ENCODE data around the gene HSBP1L1. TPM values are rescaled to one million over a fixed set of nuclear protein-coding genes. Genes with fewer than 3 reads are reported as not detected.
A peak's percentile ranks its signal among the peaks of the same experiment; 100 is the strongest.

The HSBP1L1 gene
- total and polyA plus RNA-seq, 8 donors: 4.1 to 62.3 (median 34.0) TPM

DNA sequence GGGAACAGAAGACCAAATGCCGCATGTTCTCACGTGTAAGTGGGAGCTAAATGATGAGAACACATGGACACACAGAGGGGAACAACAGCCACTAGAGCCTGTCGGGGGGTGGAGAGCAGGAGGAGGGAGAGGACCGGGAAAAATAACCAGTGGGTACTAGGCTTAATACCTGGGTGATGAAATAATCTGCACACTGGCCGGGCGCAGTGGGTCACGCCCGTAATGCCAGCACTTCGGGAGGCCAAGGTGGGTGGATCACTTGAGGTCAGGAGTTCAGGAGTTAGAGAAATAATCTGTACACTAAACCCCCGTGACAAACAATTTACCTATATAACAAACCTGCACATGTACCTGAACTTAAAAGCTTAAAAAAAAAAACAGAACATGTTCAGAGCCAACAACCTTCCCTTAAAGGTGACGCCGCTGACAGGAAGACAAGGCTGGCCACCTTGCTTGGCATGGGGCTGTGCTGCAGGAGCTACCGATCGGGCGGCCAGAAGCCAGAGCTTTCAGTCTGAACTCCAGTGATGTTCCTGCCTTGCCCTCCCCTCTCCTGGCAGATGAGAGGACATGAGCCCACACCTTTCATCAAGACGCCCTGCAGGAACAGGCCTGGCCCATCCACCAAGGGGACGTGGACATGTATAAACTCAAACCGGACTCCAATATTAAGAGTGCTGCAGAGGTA, 24.2 kb upstream of the HSBP1L1 start:
- TF ChIP-seq, protein P1, sequence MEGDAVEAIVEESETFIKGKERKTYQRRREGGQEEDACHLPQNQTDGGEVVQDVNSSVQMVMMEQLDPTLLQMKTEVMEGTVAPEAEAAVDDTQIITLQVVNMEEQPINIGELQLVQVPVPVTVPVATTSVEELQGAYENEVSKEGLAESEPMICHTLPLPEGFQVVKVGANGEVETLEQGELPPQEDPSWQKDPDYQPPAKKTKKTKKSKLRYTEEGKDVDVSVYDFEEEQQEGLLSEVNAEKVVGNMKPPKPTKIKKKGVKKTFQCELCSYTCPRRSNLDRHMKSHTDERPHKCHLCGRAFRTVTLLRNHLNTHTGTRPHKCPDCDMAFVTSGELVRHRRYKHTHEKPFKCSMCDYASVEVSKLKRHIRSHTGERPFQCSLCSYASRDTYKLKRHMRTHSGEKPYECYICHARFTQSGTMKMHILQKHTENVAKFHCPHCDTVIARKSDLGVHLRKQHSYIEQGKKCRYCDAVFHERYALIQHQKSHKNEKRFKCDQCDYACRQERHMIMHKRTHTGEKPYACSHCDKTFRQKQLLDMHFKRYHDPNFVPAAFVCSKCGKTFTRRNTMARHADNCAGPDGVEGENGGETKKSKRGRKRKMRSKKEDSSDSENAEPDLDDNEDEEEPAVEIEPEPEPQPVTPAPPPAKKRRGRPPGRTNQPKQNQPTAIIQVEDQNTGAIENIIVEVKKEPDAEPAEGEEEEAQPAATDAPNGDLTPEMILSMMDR (IDR thresholded peaks at IDR 0.05): no peak
- TF ChIP-seq EP300 (IDR thresholded peaks at IDR 0.05): no peak
- no peak for TF ChIP-seq POLR2A (IDR thresholded peaks at IDR 0.05)
- no peak for TF ChIP-seq POLR2AphosphoS5 (IDR thresholded peaks at IDR 0.05)
- Histone ChIP-seq H3K4me1 (peaks cover 25 to 46% (median 42%) of the 10 kb centered on the region in 4 donors), H3K36me3 (peaks cover 19 to 82% (median 73%) of the 10 kb centered on the region in 4 donors), H3K9me3 (peaks cover 0 to 9% (median 4%) of the 10 kb centered on the region in 4 donors), H3K27ac (no peak overlapping the region), H3K4me3 (no peak overlapping the region), H3K27me3 (no peaks in the 10 kb centered on the region)
- peak in 1 of 2 donors; percentile 8 for DNase-seq
- 85 to 93% (median 93%) methylated on average over 18 of the region's 18 CpGs for WGBS, 5 donors
- intact Hi-C loops (cut with DNase I; ENCODE audit: low total_unique reads): loop anchor here (10.0 kb wide), 1 partner anchor 95 kb away; the partner anchor contains the start of gene RBFA

DNA sequence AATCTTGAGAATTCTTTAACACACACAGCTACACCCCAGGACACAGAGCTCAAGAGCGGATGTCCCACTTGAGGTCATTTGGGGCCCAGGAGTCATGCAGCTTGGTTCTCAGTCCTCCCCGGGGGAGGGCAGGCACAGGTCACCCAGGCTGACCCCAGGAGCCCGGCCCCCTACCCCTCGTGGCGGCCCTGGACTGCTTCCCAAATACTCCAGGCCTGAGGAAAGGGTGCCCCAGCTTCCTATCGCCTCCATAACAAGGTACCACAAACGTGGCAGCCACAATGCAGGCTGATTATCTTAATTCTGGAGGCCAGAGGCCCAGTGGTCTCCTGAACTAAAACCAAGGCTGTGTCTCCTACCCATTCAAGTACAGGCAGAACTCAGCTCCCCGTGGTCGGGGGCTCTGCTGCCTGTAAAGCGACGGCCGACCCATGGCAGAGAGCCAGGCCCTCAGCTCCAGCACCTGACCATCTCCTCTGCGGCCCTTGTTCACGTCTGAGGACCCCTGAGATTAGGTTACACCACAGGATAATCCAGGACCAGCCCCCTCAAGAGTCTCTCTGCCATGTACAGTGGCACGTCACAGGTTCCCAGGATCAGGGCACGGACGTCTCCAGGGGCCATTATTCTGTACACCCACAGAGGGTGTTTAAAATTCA, 23.5 kb upstream of the HSBP1L1 start:
- Histone ChIP-seq H3K36me3 (peaks cover 14 to 75% (median 66%) of the 10 kb centered on the region in 4 donors), H3K9me3 (peaks cover 0 to 2% (median under 1%) of the 10 kb centered on the region in 4 donors), H3K27ac (no peak overlapping the region), H3K4me1 (peaks cover 25 to 50% (median 45%) of the 10 kb centered on the region in 4 donors), H3K27me3 (no peaks in the 10 kb centered on the region), H3K4me3 (no peak overlapping the region)
- peak in 1 of 2 donors; percentile 23 for DNase-seq
- intact Hi-C loops (cut with DNase I; ENCODE audit: low total_unique reads): loop anchor here (10.0 kb wide), 1 partner anchor 94 kb away; the partner anchor contains the start of gene RBFA
- 85 to 93% (median 91%) methylated on average over 12 to 17 of the region's 17 CpGs for WGBS, 5 donors
- no peak for TF ChIP-seq EP300 (IDR thresholded peaks at IDR 0.05)
- no peak for TF ChIP-seq POLR2A (IDR thresholded peaks at IDR 0.05)
- TF ChIP-seq, protein P1 (IDR thresholded peaks at IDR 0.05): no peak
- no peak for TF ChIP-seq POLR2AphosphoS5 (IDR thresholded peaks at IDR 0.05)

DNA sequence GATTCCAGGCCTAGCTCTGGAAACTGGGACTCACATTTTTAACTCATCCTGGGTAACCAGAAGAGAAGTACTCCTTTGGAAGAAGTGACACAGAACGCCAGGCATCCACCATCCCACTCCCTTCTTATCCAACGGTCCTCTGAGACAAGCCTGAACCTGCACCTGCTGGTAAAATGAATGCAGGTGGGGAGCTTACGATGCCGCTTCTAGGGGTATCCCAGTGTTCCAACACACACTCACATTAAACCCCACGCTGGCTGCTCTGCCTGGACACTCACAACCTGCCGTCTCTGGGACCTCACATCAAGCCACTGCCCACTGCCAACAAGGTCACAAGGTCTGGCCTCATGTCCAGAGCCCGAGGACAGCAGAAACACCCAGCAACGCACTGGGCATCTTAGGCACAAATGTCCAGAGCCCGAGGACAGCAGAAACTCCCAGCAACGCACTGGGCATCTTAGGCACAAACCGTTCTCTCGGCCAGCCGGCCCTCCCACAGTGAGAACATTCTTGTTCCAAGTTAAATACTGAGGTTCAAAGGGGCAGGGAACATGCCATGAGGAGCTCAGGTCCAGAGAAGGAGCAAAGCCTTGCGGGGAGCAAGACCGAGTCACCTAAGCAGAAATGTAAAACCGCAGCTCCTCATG, 22.8 kb upstream of the HSBP1L1 start:
- Histone ChIP-seq H3K9me3 (no peaks in the 10 kb centered on the region), H3K4me1 (peaks cover 25 to 56% (median 46%) of the 10 kb centered on the region in 4 donors), H3K27ac (no peak overlapping the region), H3K27me3 (no peaks in the 10 kb centered on the region), H3K4me3 (no peak overlapping the region), H3K36me3 (peaks cover 14 to 71% (median 61%) of the 10 kb centered on the region in 4 donors)
- 59 to 78% (median 61%) methylated on average over 15 to 16 of the region's 16 CpGs for WGBS, 5 donors
- intact Hi-C loops (cut with DNase I; ENCODE audit: low total_unique reads): loop anchor here (10.0 kb wide), 1 partner anchor 93 kb away; the partner anchor contains the start of gene RBFA
- peak in 1 of 2 donors; percentile 65 for DNase-seq
- TF ChIP-seq POLR2A (IDR thresholded peaks at IDR 0.05) (no peak), EP300 (IDR thresholded peaks at IDR 0.05) (no peak), POLR2AphosphoS5 (IDR thresholded peaks at IDR 0.05) (no peak)
- TF ChIP-seq, protein P1 (IDR thresholded peaks at IDR 0.05): no peak

DNA sequence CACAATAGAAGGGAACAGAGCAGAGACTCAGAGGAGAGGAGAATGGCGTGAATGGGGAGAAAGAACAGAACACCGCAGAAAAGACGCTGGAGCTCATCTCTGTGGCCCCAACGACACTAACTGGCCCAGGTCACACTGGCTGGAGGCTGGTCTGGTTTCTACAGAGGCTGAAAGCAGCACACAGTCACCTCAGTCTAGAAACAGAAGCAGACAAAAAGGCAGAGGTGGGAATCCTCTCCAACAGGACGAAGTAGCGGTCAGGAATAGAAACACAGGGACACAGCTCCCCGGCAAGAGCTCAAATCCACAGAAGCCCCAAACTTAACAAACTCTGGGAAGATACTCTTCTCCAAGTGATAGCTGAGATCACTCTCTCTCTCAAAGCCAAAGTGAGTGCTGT, 22.2 kb upstream of the HSBP1L1 start:
- Histone ChIP-seq H3K27me3 (no peaks in the 10 kb centered on the region), H3K4me1 (peaks cover 25 to 60% (median 51%) of the 10 kb centered on the region in 4 donors), H3K36me3 (peaks cover 14 to 69% (median 59%) of the 10 kb centered on the region in 4 donors), H3K27ac (no peak overlapping the region), H3K9me3 (no peaks in the 10 kb centered on the region), H3K4me3 (no peak overlapping the region)
- no peak for TF ChIP-seq POLR2A (IDR thresholded peaks at IDR 0.05)
- no peak for TF ChIP-seq EP300 (IDR thresholded peaks at IDR 0.05)
- TF ChIP-seq, protein P1 (IDR thresholded peaks at IDR 0.05): no peak
- no peak for TF ChIP-seq POLR2AphosphoS5 (IDR thresholded peaks at IDR 0.05)
- intact Hi-C loops (cut with DNase I; ENCODE audit: low total_unique reads): loop anchor here (10.0 kb wide), 1 partner anchor 93 kb away; the partner anchor contains the start of gene RBFA
- WGBS, 5 donors: 87 to 94% (median 91%) methylated on average over 7 of the region's 7 CpGs
- DNase-seq: peak in 1 of 2 donors; percentile 4

All from stomach (tissue), 9 donors.